DMS53 treated with DMSO at 0.1 percent for 48 hours (cell line): ENCODE measurements around the gene ZFR2.
"Not testable (repeated sequence)": the region's sequence is repeated elsewhere in the genome, so short reads cannot be mapped to it uniquely, and the experiment has no call there.

Experiments used
- DNase-seq: peaks from one replicate; lab custom pipeline; 2025; ENCODE audit not compliant: unreplicated experiment; lab: John Stamatoyannopoulos, UW

ZFR2 gene

DNA sequence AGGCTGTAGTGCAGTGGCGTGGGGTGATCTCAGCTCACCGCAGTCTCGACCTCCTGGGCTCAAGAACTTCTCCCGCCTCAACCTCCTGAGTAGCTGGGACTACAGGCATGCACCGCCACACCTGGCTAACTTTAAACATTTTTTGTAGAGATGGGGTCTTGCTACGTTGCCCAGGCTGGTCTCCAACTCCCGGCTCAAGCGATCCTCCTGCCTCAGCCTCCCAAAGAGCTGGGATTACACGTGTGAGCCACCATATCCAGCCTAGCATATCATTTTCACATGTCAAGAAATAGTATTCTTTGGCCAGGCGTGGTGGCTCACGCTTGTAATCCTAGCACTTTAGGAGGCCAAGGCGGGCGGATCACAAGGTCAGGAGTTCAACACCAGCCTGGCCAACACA lies 110.5 kb downstream of the ZFR2 start:
- DNase-seq: not testable (repeated sequence)

GRCh38 chr19:3757705-3758104 lies 111.1 kb downstream of the ZFR2 start:
- DNase-seq: not testable (repeated sequence)
